Right atrium auricular region (tissue), 2 donors: ENCODE data around the gene NFIL3. TPM values are rescaled to one million over a fixed set of nuclear protein-coding genes. Genes with fewer than 3 reads are reported as not detected.
"Not testable (repeated sequence)": the region's sequence is repeated elsewhere in the genome, so short reads cannot be mapped to it uniquely, and the experiment has no call there.

ENCODE experiments used
- DNase-seq: peaks from one replicate; pipeline ENCODE4 v3.0.0-alpha.2; 2019; ENCODE audit warnings: low spot score
- H3K27ac ChIP-seq, 2 donors: fragments of 200-600 bp; sonication (generic); 1 replicate in 1 of 2; 2 replicates in 1 of 2; pipeline ENCODE4 v1.5.1; 2016 to 2019
- H3K27me3 ChIP-seq, 2 donors: fragments of 200-600 bp; sonication (generic); one replicate each; pipeline versions ENCODE4 v1.5.1 to v1.6.0; 2017 to 2019
- H3K36me3 ChIP-seq: fragments of 200-600 bp; sonication (generic); one replicate; pipeline ENCODE4 v1.5.1; 2016
- H3K4me1 ChIP-seq, 2 donors: fragments of 200-600 bp; sonication (generic); one replicate each; pipeline versions ENCODE4 v1.5.1 to v1.6.0; 2017 to 2019
- H3K4me3 ChIP-seq, 2 donors: fragments of 200-600 bp; sonication (generic); 1 replicate in 1 of 2; 2 replicates in 1 of 2; pipeline ENCODE4 v1.5.1; 2017 to 2019; ENCODE audit warnings: mild to moderate bottlenecking in 1 of 2, moderate library complexity in 1 of 2
- H3K9me3 ChIP-seq, 2 donors: fragments of 200-600 bp; sonication (generic); one replicate each; pipeline ENCODE4 v1.5.1; 2019
- total RNA-seq, 2 donors: library from RNA; depleted of rRNA; stranded (reverse); fragments of >200 nt; gene quantifications; one replicate each; pipeline ENCODE4 v1.1.0, GENCODE V29; 2016
- TF ChIP-seq, protein P1 (sequence below), 2 donors: fragments of 200-600 bp; sonication (generic); IDR thresholded peaks; one replicate each; pipeline ENCODE4 v1.5.1; 2019; ENCODE audit warnings: antibody characterized with exemption in 2 of 2

The NFIL3 gene
- total RNA-seq = 10 to 100 TPM; 21.2 to 25.5 TPM

DNA sequence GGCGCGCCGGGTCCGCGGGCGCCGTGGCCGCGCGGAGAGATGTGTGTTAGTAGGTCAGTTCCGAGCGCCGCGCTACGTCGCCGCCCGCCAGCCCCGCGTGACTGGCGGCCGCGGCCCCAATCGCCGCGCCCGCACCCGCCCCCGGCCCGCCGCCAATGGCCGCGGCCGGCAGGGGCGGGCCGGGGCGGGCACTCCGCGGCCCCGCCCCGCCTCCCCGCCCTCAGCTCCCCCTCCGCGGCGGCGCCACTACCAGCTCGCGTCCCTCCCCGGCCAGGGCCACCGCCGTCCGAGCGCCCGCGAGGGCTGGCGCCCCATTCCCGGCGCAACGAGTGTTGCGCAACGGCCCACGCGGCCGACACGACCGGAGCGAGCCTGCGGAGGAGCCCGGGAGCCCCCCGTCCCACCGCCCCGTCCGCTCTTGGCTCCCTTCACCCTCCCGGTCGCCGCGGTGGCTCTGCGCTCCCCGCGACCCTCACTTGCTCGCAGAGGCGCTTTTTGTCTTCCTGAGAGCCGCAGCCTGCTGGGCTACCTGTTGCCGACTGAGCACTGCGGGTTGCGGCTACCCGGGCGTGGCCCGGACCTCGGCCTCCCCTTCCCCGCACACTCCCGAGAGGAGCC, at the start of gene NFIL3:
NFIL3 (minus strand) TSS at position 48 of the 618 bp plus-strand sequence. CDS start 13,098 bp downstream, outside the sequence.
- peak; percentile 85 for DNase-seq
- TF ChIP-seq, protein P1, sequence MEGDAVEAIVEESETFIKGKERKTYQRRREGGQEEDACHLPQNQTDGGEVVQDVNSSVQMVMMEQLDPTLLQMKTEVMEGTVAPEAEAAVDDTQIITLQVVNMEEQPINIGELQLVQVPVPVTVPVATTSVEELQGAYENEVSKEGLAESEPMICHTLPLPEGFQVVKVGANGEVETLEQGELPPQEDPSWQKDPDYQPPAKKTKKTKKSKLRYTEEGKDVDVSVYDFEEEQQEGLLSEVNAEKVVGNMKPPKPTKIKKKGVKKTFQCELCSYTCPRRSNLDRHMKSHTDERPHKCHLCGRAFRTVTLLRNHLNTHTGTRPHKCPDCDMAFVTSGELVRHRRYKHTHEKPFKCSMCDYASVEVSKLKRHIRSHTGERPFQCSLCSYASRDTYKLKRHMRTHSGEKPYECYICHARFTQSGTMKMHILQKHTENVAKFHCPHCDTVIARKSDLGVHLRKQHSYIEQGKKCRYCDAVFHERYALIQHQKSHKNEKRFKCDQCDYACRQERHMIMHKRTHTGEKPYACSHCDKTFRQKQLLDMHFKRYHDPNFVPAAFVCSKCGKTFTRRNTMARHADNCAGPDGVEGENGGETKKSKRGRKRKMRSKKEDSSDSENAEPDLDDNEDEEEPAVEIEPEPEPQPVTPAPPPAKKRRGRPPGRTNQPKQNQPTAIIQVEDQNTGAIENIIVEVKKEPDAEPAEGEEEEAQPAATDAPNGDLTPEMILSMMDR (IDR thresholded peaks at IDR 0.05) = no peak
- peaks cover 0 to 48% of the 10 kb centered on the region in 2 donors for H3K4me1 ChIP-seq

DNA sequence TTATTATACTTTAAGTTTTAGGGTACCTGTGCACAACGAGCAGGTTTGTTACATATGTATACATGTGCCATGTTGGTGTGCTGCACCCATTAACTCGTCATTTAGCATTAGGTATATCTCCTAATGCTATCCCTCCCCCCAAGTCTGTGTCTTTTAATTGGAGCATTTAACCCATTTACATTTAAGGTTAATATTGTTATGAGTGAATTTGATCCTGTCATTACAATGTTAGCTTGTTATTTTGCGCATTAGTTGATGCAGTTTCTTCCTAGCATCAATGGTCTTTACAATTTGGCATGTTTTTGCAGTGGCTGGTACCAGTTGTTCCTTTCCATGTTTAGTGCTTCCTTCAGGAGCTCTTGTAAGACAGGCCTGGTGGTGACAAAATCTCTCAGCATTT, 47.9 kb upstream of the NFIL3 start:
- not testable (repeated sequence) for H3K27me3 ChIP-seq, H3K36me3 ChIP-seq, H3K4me3 ChIP-seq, H3K27ac ChIP-seq, H3K9me3 ChIP-seq, DNase-seq, H3K4me1 ChIP-seq

More for the DNA sequence above, at the start of gene NFIL3:
- H3K4me3 ChIP-seq = peak within 1 kb of the TSS; percentile 88 to 91
- H3K9me3 ChIP-seq = no peaks in the 10 kb centered on the region
- H3K36me3 ChIP-seq = no peaks in the 10 kb centered on the region
- H3K27me3 ChIP-seq = no peaks in the 10 kb centered on the region
- H3K27ac ChIP-seq = peak within 1 kb of the TSS; percentile 99 to 100

DNA sequence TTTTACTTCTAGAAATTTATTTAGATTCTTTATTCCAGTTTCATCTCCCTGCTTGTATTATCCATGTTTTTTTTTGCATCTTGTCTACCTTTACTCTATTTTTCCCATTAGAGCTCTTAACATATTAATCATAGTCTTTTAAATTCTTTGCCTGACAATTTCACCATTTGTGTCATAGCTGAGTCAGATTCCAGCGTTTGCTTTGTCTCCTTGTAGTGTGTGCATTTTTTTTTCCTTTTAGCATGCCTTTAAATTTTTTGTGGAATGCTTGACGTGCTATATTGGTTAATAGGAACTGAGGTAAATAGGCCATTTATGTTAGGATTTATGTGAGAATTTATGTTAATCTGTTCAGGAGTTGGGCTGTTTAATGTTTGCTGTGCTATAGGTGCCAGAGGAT, 41.8 kb upstream of the NFIL3 start:
- DNase-seq = no peak
- Histone ChIP-seq H3K27me3 (no peaks in the 10 kb centered on the region), H3K27ac (no peak overlapping the region), H3K4me1 (no peaks in the 10 kb centered on the region), H3K4me3 (no peak overlapping the region), H3K36me3 (no peaks in the 10 kb centered on the region), H3K9me3 (peaks cover 0 to 9% of the 10 kb centered on the region in 2 donors)
- TF ChIP-seq, protein P1 (IDR thresholded peaks at IDR 0.05) = no peak

DNA sequence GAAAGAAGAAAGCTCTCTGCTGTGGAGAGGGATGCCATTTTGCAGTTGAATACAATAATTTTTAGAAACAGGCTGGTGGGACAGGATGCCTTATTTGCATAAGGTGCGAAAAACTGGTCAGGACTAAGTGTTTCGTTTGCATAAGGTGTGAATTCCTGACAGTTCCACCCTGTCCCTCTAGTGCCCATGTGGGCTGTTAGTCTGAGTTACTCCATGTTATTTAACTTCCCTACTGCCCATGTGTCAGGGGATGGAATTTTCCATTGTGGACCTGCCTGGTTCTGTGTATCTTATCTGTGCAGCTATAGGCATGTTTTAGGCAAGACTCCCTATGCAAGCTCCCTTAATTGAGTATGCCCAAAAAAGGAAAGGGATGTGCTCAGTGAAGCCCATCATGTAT, 35.3 kb upstream of the NFIL3 start:
- TF ChIP-seq, protein P1 (IDR thresholded peaks at IDR 0.05) = no peak
- Histone ChIP-seq H3K27me3 (no peaks in the 10 kb centered on the region), H3K4me3 (no peak overlapping the region), H3K9me3 (no peaks in the 10 kb centered on the region), H3K4me1 (no peaks in the 10 kb centered on the region), H3K36me3 (no peaks in the 10 kb centered on the region), H3K27ac (no peak overlapping the region)
- DNase-seq = no peak

DNA sequence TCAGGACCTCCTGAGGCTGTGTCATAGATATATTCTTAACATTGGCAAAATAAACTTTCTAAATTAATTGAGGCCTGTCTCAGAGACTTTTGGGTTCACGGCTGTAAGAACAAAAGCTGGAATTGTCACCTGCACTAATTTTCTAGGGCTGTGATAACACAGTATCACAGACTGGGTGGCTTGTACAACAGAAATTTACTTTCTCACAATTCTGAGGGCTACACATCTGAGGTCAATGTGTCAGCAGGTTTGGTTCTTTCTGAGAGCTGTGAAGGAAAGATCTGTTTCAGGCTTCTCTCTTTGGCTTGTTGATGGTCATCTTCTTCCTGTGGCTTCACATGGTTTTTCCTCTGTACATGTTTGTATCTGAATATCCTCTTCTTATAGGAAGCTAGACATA, 29.2 kb upstream of the NFIL3 start:
- no peak for DNase-seq
- Histone ChIP-seq H3K36me3 (no peaks in the 10 kb centered on the region), H3K4me1 (no peaks in the 10 kb centered on the region), H3K4me3 (no peak overlapping the region), H3K27ac (no peak overlapping the region), H3K27me3 (no peaks in the 10 kb centered on the region), H3K9me3 (peaks cover 0 to 4% of the 10 kb centered on the region in 2 donors)
- TF ChIP-seq, protein P1 (IDR thresholded peaks at IDR 0.05) = no peak

GRCh38 chr9:91451431-91452270, 28.0 kb upstream of the NFIL3 start:
- no peaks in the 10 kb centered on the region for H3K36me3 ChIP-seq
- TF ChIP-seq, protein P1 (IDR thresholded peaks at IDR 0.05) = no peak
- no peaks in the 10 kb centered on the region for H3K4me1 ChIP-seq
- no peak for DNase-seq
- H3K9me3 ChIP-seq = peaks cover 0 to 4% of the 10 kb centered on the region in 2 donors
- H3K27me3 ChIP-seq = no peaks in the 10 kb centered on the region
- H3K4me3 ChIP-seq = no peak overlapping the region
- no peak overlapping the region for H3K27ac ChIP-seq
